ENCODE results near the gene TECPR2. TPM values are rescaled to one million over a fixed set of nuclear protein-coding genes. Genes with fewer than 3 reads are reported as not detected.

Gene TECPR2
- total and polyA plus RNA-seq, 10 of the 15 experiments (the other 5 are each of a cell fraction or from before 2014, with no cell fraction given), result 0.15 to 10.0 (median 3.0) TPM

GRCh38 chr14:102326583-102326982 is 36.2 kb upstream of the TECPR2 start:
- POLR2A ChIA-PET, result no interaction called here
- 96% methylated on average over 14 of the region's 14 CpGs for WGBS (ENCODE audit: insufficient coverage, insufficient replicate concordance, low lambda C conversion rate, missing lambda C conversion rate)

More at GRCh38 chr14:102326583-102326982, 36.2 kb upstream of the TECPR2 start:
- Histone ChIP-seq H2AFZ (ENCODE audit: control insufficient read depth, low read depth, low read length) (no peak overlapping the region), H3K4me1 (ENCODE audit: control insufficient read depth, insufficient read depth, low read length) (no peaks in the 10 kb centered on the region), H3K27ac (ENCODE audit: control insufficient read depth, insufficient read depth) (no peak overlapping the region), H3K4me3 (no peak overlapping the region), H3K36me3 (ENCODE audit: control insufficient read depth in 2 of 2, insufficient read depth in 2 of 2, low read length in 1 of 2) (peaks cover 0 to 3% of the 10 kb centered on the region in 2 experiments; a peak in 2 of 4 replicates), H3K4me2 (ENCODE audit: control insufficient read depth, insufficient read depth) (no peak overlapping the region), H3K79me2 (ENCODE audit: control insufficient read depth, insufficient read depth, low read length) (no peaks in the 10 kb centered on the region), H3K9ac (ENCODE audit: control insufficient read depth, insufficient read depth, low read length) (no peak overlapping the region), H3K9me3 (replicated peaks; ENCODE audit: control insufficient read depth, insufficient read depth, low read length) (no peaks in the 10 kb centered on the region), H3K27me3 (replicated peaks in 1 of 2; ENCODE audit: control insufficient read depth in 2 of 2, insufficient read depth in 2 of 2, low read length in 1 of 2) (no peaks in the 10 kb centered on the region), H4K20me1 (ENCODE audit: control insufficient read depth, insufficient read depth) (no peaks in the 10 kb centered on the region)
- CTCF ChIA-PET, result no interaction called here
- SMC1A ChIA-PET (ENCODE audit: uncharacterized antibody, unreplicated experiment), result no interaction called here
- ATAC-seq (no peak), FAIRE-seq (no peak), DNase-seq (ENCODE audit: low read depth, low spot score) (no peak)
- in situ Hi-C loops (cut with MboI), result no loop called here
- intact Hi-C loops (cut with micrococcal nuclease; ENCODE audit: unreplicated experiment), result no loop called here
- no TSS peak for BruUV-seq (replicated peaks)
- RAD21 ChIA-PET (ENCODE audit: unreplicated experiment), result no interaction called here
- TF ChIP-seq CBFB (IDR thresholded peaks at IDR 0.05; ENCODE audit: low read depth), result no peak
- no peak for TF ChIP-seq TCF7 (IDR thresholded peaks at IDR 0.05; ENCODE audit: borderline replicate concordance)
- no peak for TF ChIP-seq NFYA (IDR thresholded peaks at IDR 0.05; ENCODE audit: borderline replicate concordance, low read depth, low read length)
- no peak for TF ChIP-seq CBX3 (IDR thresholded peaks at IDR 0.05; ENCODE audit: borderline replicate concordance, low read depth)
- no peak for TF ChIP-seq CEBPB (IDR thresholded peaks at IDR 0.05; ENCODE audit: borderline replicate concordance in 1 of 2, low read depth in 2 of 2, low read length in 2 of 2)
- no peak for TF ChIP-seq BRCA1 (IDR thresholded peaks at IDR 0.05; ENCODE audit: low read depth, low read length)
- TF ChIP-seq STAT3 (IDR thresholded peaks at IDR 0.05; ENCODE audit: low read depth, low read length), result no peak
- no peak for TF ChIP-seq HDAC6 (IDR thresholded peaks at IDR 0.05; ENCODE audit: unreplicated experiment)
- TF ChIP-seq DPF2 (IDR thresholded peaks at IDR 0.05), result no peak
- TF ChIP-seq ATF2 (IDR thresholded peaks at IDR 0.05; ENCODE audit: low read length), result no peak
- no peak for TF ChIP-seq RUNX3 (IDR thresholded peaks at IDR 0.05; ENCODE audit: low read length)
- no peak for TF ChIP-seq ZNF384 (IDR thresholded peaks at IDR 0.05; ENCODE audit: borderline replicate concordance, low read depth, low read length)
- TF ChIP-seq BCLAF1 (IDR thresholded peaks at IDR 0.05), result no peak
- TF ChIP-seq CEBPZ (IDR thresholded peaks at IDR 0.05; ENCODE audit: low read depth, low read length), result no peak

Measured in GM12878 (cell line).